Prostate gland (tissue), 2 donors: ENCODE measurements around the gene C1QTNF9. TPM values are rescaled to one million over a fixed set of nuclear protein-coding genes. Genes with fewer than 3 reads are reported as not detected.
"Not testable (repeated sequence)": the region's sequence is repeated elsewhere in the genome, so short reads cannot be mapped to it uniquely, and the experiment has no call there.

Experiments used
- DNase-seq: peaks from one replicate; pipeline ENCODE4 v3.0.0-alpha.2; 2019; ENCODE audit warnings: low spot score
- H3K27ac ChIP-seq, 2 donors: fragments of 200-600 bp; sonication (generic); 2 replicates each; pipeline ENCODE4 v1.5.1; 2017 to 2019
- H3K27me3 ChIP-seq: fragments of 200-600 bp; sonication (generic); replicated peaks from 2 replicates; pipeline ENCODE4 v1.5.1; 2019; ENCODE audit not compliant: insufficient read depth
- H3K36me3 ChIP-seq, 2 donors: fragments of 200-600 bp; sonication (generic); 1 replicate in 1 of 2; 2 replicates in 1 of 2; pipeline versions ENCODE4 v1.5.1 to v1.8.1; 2017 to 2019
- H3K4me1 ChIP-seq: fragments of 200-600 bp; sonication (generic); replicated peaks from 2 replicates; pipeline ENCODE4 v1.5.1; 2019
- H3K4me3 ChIP-seq, 2 donors: fragments of 200-600 bp; sonication (generic); 2 replicates each; pipeline ENCODE4 v1.5.1; 2017 to 2019
- H3K9me3 ChIP-seq: fragments of 200-600 bp; sonication (generic); 2 replicates; pipeline ENCODE4 v1.5.1; 2017
- CTCF ChIP-seq, 4 experiments: fragments of 200-600 bp in 2 of 4; fragments of 450-650 bp in 2 of 4; sonication (generic) in 2 of 4; IDR thresholded peaks; 1 replicate in 3 of 4; 2 replicates in 1 of 4; pipeline ENCODE4 v1.5.1; 2016 to 2019; ENCODE audit warnings: antibody characterized with exemption in 4 of 4, mild to moderate bottlenecking in 2 of 4, moderate library complexity in 2 of 4
- POLR2A ChIP-seq: fragments of 450-650 bp; IDR thresholded peaks from one replicate; pipeline ENCODE4 v1.6.1; 2016; ENCODE audit warnings: antibody characterized with exemption, mild to moderate bottlenecking
- POLR2AphosphoS5 ChIP-seq: sonication (generic); formaldehyde crosslinking; IDR thresholded peaks from one replicate; pipeline ENCODE4 v1.6.1; 2017; ENCODE audit warnings: antibody characterized with exemption
- WGBS: methylation state at CpG from one replicate; pipeline ENCODE4 v1.1.5; 2018; 5-methylcytosine and 5-hydroxymethylcytosine counted together
- intact Hi-C: fragments of 100-400 bp; cut with DNase I; formaldehyde crosslinking; loops from one replicate; pipeline ENCODE4 v1.14.2; 2022
- total RNA-seq, 2 donors: library from RNA; depleted of rRNA; stranded (reverse); fragments of >200 nt; gene quantifications; one replicate each; pipeline ENCODE4 v1.1.0, GENCODE V29; 2016

C1QTNF9 gene
- total RNA-seq, 2 donors from 2014 or later = 0.85 TPM; not detected in 1

DNA sequence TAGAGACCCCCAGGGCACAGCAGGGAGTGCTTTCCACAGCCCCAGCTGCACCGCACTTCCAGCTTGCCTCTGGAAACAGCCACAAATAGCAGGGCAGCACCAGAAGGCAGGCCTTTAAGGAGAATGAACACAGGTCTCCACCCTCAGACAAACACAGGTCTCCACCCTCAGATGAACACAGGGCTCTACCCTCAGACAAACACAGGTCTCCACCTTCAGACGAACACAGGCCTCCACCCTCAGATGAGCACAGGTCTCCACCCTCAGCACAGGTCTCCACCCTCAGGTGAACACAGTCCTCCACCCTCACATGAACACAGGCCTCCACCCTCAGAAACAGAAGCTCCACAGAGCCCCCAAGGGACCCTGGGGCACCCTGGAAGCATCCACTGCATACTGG is 51.7 kb downstream of the C1QTNF9 start:
- no peak for DNase-seq
- intact Hi-C loops = no loop called here
- no peaks in the 10 kb centered on the region for H3K36me3 ChIP-seq
- no peak overlapping the region for H3K4me3 ChIP-seq
- WGBS = 93% methylated on average over 2 of the region's 2 CpGs
- H3K9me3 ChIP-seq = no peaks in the 10 kb centered on the region
- no peaks in the 10 kb centered on the region for H3K27me3 ChIP-seq
- no peak overlapping the region for H3K27ac ChIP-seq
- no peaks in the 10 kb centered on the region for H3K4me1 ChIP-seq
- TF ChIP-seq POLR2A (no peak), POLR2AphosphoS5 (no peak), CTCF (IDR thresholded peaks at IDR 0.05) (no peak)

DNA sequence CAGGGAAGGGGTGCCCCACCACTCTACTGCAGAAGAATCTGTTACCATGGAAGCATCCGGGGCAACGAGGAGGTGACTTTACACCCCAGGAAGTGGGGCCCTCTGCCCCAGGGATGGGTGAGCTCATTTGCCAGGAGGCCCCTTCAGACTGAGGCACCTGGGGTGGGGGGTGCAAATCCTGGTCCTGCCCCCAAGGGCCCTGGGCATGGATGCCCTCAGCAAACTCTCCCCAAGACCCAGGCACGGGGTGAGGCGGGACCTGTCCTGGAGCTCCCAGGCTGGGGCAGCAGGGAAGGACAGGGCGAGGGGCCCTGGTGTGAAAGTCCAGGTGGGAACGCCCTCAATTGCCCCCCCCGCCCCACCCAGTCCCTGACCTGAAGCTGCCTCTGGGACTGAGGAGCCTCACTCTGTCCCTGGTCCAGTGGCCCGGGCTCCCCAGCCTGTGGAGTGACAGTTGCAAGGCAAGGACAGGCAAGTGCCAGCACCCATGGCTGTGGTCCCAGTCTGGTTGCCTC is 52.5 kb downstream of the C1QTNF9 start:
- TF ChIP-seq POLR2AphosphoS5 = no peak
- TF ChIP-seq POLR2A = no peak
- Histone ChIP-seq H3K9me3 (no peaks in the 10 kb centered on the region), H3K4me3 (no peak overlapping the region), H3K36me3 (no peaks in the 10 kb centered on the region), H3K27ac (no peak overlapping the region), H3K27me3 (no peaks in the 10 kb centered on the region), H3K4me1 (no peaks in the 10 kb centered on the region)
- intact Hi-C loops = no loop called here
- WGBS = 88% methylated on average over 7 of the region's 8 CpGs
- DNase-seq = no peak

GRCh38 chr13:24362435-24362952 is 53.1 kb downstream of the C1QTNF9 start:
- intact Hi-C loops = no loop called here

DNA sequence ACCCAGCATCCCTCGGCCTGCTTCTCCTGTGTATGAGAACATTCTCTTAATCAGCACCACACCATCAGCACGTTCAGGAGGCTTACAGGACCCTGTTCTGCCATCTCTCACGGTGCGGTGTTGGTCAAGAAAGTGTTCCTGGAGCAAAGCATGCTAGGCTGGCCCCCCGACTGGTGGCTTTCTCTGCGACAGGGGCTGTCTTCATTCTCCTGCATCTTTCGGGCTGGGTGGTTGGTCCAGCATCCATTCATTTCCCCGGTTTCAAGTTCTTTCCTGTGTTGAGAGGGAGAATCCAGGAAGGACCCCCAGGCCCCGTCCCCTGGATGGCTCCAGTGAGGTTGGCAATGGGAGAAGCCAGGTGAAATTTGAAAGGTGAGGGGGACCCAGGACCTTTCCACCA is 55.8 kb downstream of the C1QTNF9 start:
- no peaks in the 10 kb centered on the region for H3K9me3 ChIP-seq
- no peak for TF ChIP-seq POLR2AphosphoS5
- TF ChIP-seq CTCF (IDR thresholded peaks at IDR 0.05) = no peak
- no peak for TF ChIP-seq POLR2A
- H3K4me3 ChIP-seq = no peak overlapping the region
- 88% methylated on average over 9 of the region's 9 CpGs for WGBS
- no peaks in the 10 kb centered on the region for H3K4me1 ChIP-seq
- DNase-seq = no peak
- no peaks in the 10 kb centered on the region for H3K36me3 ChIP-seq
- intact Hi-C loops = loop anchor here (5.0 kb wide), 1 partner anchor 1423 kb away; no protein-coding TSS in a partner anchor
- no peaks in the 10 kb centered on the region for H3K27me3 ChIP-seq
- H3K27ac ChIP-seq = no peak overlapping the region

More at GRCh38 chr13:24362435-24362952, 53.1 kb downstream of the C1QTNF9 start:
- no peaks in the 10 kb centered on the region for H3K27me3 ChIP-seq
- no peaks in the 10 kb centered on the region for H3K9me3 ChIP-seq
- no peaks in the 10 kb centered on the region for H3K36me3 ChIP-seq
- no peak overlapping the region for H3K27ac ChIP-seq
- WGBS = 72% methylated on average over 9 of the region's 9 CpGs
- no peak overlapping the region for H3K4me3 ChIP-seq
- no peaks in the 10 kb centered on the region for H3K4me1 ChIP-seq
- DNase-seq = no peak
- TF ChIP-seq POLR2A (no peak), POLR2AphosphoS5 (no peak), CTCF (IDR thresholded peaks at IDR 0.05) (no peak)

- not testable (repeated sequence) for DNase-seq, H3K27ac ChIP-seq, H3K4me1 ChIP-seq, H3K4me3 ChIP-seq, H3K27me3 ChIP-seq, H3K36me3 ChIP-seq, H3K9me3 ChIP-seq
- intact Hi-C loops = loop anchor here (5.0 kb wide), 1 partner anchor 1424 kb away; no protein-coding TSS in a partner anchor
- WGBS = 86% methylated on average over 6 of the region's 8 CpGs
Observed at GRCh38 chr13:24366315-24366714, 56.9 kb downstream of the C1QTNF9 start.

DNA sequence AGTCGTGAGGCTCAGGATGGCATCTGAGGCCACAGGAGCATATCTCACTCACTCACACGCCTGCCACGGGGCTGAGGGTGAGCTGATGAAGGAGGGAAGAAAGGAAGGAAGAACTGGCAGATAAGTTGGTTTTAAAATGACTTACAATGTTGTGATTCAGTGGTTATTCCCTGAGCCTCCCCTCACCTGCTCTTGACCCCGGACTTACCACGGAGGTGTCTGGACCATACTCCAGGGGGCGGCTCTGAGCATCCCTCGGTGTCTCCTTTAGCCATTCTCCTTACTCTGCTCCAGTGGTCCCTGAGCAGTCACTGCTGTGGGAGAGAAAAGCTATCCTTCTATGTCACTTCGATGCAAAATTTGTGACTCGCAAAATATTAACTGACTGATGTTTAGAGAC is 61.9 kb downstream of the C1QTNF9 start:
- intact Hi-C loops, H3K27ac ChIP-seq, H3K36me3 ChIP-seq, DNase-seq, H3K9me3 ChIP-seq, H3K4me1 ChIP-seq, H3K27me3 ChIP-seq, H3K4me3 ChIP-seq: not testable (repeated sequence)
- WGBS = 85% methylated on average over 9 of the region's 9 CpGs

Other genes with a start within 250 kb of the C1QTNF9 start
- 100 to 1,000 TPM in 1 of 2 donors, 10 to 100 TPM in 1; 85.2 to 163 TPM for gene SPATA13, start 148.9 kb upstream of the C1QTNF9 start, total RNA-seq
- gene PARP4, start 203.2 kb downstream of the C1QTNF9 start, total RNA-seq = 10 to 100 TPM; 27.2 to 35.8 TPM